Measurements from ENCODE around the gene MYO5B.

MYO5B gene

GRCh38 chr18:50006470-50007046, 188.4 kb downstream of the MYO5B start:
- no peak for TF ChIP-seq CTCF (IDR thresholded peaks at IDR 0.05; ENCODE audit: low read depth, low read length)
- no peak overlapping the region for H3K4me3 ChIP-seq (ENCODE audit: low read depth, low read length)

GRCh38 chr18:50004013-50004412, 190.9 kb downstream of the MYO5B start:
- no peak overlapping the region for H3K4me3 ChIP-seq (ENCODE audit: low read depth, low read length)
- no peak for TF ChIP-seq CTCF (IDR thresholded peaks at IDR 0.05; ENCODE audit: low read depth, low read length)

GRCh38 chr18:50002781-50003180, 192.2 kb downstream of the MYO5B start:
- no peak for TF ChIP-seq CTCF (IDR thresholded peaks at IDR 0.05; ENCODE audit: low read depth, low read length)
- no peak overlapping the region for H3K4me3 ChIP-seq (ENCODE audit: low read depth, low read length)

- no peak for TF ChIP-seq CTCF (IDR thresholded peaks at IDR 0.05; ENCODE audit: low read depth, low read length)
- H3K4me3 ChIP-seq (ENCODE audit: low read depth, low read length), result no peak overlapping the region
Observed at GRCh38 chr18:50000227-50000626, 194.7 kb downstream of the MYO5B start.

GRCh38 chr18:49999128-49999527, 195.8 kb downstream of the MYO5B start:
- no peak overlapping the region for H3K4me3 ChIP-seq (ENCODE audit: low read depth, low read length)
- TF ChIP-seq CTCF (IDR thresholded peaks at IDR 0.05; ENCODE audit: low read depth, low read length), result no peak

GRCh38 chr18:49997558-49997957, 197.4 kb downstream of the MYO5B start:
- H3K4me3 ChIP-seq (ENCODE audit: low read depth, low read length), result no peak overlapping the region
- no peak for TF ChIP-seq CTCF (IDR thresholded peaks at IDR 0.05; ENCODE audit: low read depth, low read length)

- TF ChIP-seq CTCF (IDR thresholded peaks at IDR 0.05; ENCODE audit: low read depth, low read length), result no peak
- H3K4me3 ChIP-seq (ENCODE audit: low read depth, low read length), result no peak overlapping the region
Observed at GRCh38 chr18:49994410-49994809, 200.5 kb downstream of the MYO5B start.
